ENCODE measurements around the gene TYROBP. TPM values are rescaled to one million over a fixed set of nuclear protein-coding genes. Genes with fewer than 3 reads are reported as not detected.
"Not testable (repeated sequence)": the region's sequence is repeated elsewhere in the genome, so short reads cannot be mapped to it uniquely, and the experiment has no call there.

The TYROBP gene
- total RNA-seq, 1 donor from 2014 or later, result 31.5 TPM

DNA sequence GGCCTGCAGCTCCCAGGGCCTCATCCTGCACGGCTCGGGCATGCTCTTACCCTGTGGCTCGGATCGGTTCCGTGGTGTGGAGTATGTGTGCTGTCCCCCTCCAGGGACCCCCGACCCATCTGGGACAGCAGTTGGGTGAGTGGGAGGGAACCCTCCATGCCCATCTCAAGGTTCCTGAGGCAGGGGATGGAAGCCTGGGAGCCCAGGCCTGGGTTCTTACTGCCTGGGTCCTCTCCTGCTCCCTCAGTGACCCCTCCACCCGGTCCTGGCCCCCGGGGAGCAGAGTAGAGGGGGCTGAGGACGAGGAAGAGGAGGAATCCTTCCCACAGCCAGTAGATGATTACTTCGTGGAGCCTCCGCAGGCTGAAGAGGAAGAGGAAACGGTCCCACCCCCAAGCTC is 36.5 kb downstream of the TYROBP start:
- TF ChIP-seq, protein P1, sequence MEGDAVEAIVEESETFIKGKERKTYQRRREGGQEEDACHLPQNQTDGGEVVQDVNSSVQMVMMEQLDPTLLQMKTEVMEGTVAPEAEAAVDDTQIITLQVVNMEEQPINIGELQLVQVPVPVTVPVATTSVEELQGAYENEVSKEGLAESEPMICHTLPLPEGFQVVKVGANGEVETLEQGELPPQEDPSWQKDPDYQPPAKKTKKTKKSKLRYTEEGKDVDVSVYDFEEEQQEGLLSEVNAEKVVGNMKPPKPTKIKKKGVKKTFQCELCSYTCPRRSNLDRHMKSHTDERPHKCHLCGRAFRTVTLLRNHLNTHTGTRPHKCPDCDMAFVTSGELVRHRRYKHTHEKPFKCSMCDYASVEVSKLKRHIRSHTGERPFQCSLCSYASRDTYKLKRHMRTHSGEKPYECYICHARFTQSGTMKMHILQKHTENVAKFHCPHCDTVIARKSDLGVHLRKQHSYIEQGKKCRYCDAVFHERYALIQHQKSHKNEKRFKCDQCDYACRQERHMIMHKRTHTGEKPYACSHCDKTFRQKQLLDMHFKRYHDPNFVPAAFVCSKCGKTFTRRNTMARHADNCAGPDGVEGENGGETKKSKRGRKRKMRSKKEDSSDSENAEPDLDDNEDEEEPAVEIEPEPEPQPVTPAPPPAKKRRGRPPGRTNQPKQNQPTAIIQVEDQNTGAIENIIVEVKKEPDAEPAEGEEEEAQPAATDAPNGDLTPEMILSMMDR (IDR thresholded peaks at IDR 0.05), result no peak
- Histone ChIP-seq H3K9me3 (no peaks in the 10 kb centered on the region), H3K36me3 (peaks cover 0 to 6% of the 10 kb centered on the region in 2 donors), H3K4me1 (peaks cover 14 to 18% of the 10 kb centered on the region in 2 donors), H3K27ac (no peak overlapping the region), H3K27me3 (no peaks in the 10 kb centered on the region), H3K4me3 (no peak overlapping the region)
- DNase-seq (ENCODE audit: low spot score in 2 of 2), result no peak
- intact Hi-C loops (cut with DNase I), result no loop called here

DNA sequence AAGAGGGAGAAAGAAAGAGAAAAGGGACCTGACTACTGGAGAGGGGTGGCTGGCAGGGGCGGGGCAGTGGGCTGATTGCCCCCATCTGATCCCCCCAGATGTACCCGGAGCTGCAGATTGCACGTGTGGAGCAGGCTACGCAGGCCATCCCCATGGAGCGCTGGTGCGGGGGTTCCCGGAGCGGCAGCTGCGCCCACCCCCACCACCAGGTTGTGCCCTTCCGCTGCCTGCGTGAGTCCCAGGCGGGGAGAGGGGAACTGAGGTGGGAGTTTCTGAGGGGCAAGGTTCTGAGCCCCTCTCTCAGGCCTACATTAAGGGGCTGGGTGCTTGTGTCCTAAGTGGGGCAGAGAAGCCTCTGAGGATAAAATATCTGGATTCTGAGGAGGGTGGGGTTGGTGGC is 37.3 kb downstream of the TYROBP start:
- H3K36me3 ChIP-seq, result no peaks in the 10 kb centered on the region
- intact Hi-C loops (cut with DNase I), result no loop called here
- no peak overlapping the region for H3K27ac ChIP-seq
- peaks cover 14 to 18% of the 10 kb centered on the region in 2 donors for H3K4me1 ChIP-seq
- TF ChIP-seq, protein P1 (IDR thresholded peaks at IDR 0.05), result no peak
- DNase-seq (ENCODE audit: low spot score in 2 of 2), result no peak
- no peaks in the 10 kb centered on the region for H3K27me3 ChIP-seq
- H3K4me3 ChIP-seq, result no peak overlapping the region
- no peaks in the 10 kb centered on the region for H3K9me3 ChIP-seq

DNA sequence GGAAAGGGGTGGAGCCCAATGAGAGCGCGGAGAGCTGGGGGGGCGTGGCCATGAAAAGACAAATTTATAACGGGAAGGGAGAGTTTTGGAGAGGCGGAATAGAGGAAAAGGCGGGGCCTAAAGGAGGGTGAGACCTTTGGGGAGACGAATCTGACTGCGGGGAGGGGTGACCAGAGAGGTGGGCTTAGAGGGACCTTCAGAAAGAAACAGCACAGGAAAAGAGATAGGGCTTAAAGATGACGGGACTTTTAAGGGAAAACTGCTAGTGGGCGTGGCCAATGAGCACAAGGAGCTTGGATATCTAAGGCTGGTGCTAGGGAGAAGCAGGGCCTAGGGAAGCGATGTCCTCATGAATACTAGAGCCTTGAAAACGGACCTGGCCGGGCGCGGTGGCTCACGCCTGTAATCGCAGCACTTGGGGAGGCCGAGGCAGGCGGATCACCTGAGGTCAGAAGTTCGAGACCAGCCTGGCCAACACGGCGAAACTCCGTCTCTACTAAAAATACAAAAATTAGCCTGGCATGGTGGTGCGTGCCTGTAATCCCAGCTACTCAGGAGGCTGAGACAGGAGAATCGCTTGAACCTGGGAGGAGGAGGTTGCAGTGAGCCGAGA is 37.9 kb downstream of the TYROBP start:
- DNase-seq (ENCODE audit: low spot score in 2 of 2); H3K9me3 ChIP-seq; H3K27me3 ChIP-seq; intact Hi-C loops (cut with DNase I); H3K36me3 ChIP-seq; H3K27ac ChIP-seq: not testable (repeated sequence)
- peaks cover 14 to 18% of the 10 kb centered on the region in 2 donors for H3K4me1 ChIP-seq
- peak overlapping the region in 1 of 2 donors; percentile 71 for H3K4me3 ChIP-seq

DNA sequence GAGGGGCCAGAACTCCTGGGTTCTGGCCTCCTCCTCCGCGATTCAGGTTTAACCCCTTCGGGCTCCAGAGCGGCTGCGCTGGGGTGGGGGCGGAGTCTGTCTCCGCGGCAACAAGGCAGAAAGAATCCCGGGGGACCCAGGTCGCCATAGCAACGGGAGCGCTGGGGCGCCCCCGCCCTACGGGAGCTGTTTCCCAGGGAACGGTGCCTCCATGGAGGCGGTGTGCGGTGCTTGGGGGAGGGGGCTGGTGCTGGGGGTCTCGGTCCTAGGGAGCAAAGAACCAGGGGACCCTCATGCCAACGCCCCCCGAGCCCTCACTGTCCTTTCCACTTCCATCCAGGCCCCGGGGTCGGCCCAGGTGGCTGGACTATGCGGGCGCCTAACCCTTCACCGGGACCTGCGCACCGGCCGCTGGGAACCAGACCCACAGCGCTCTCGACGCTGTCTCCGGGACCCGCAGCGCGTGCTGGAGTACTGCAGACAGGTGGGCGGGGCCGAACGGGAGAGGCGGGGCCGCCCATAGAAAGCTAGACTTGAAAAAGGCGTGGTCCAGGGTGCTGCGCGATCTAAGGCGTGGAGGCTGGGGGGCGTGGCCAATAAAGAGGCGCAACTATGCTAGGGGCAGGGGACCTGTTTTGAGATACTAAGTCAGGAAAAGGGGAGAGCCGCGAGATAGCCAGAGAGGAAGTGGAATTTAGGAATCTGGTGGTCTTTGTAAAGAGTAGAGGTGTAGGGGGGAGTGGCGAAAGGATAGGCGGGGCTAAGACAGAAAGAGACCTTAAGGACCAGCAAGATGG is 38.6 kb downstream of the TYROBP start:
- H3K36me3 ChIP-seq, result no peaks in the 10 kb centered on the region
- H3K4me1 ChIP-seq, result peaks cover 14 to 18% of the 10 kb centered on the region in 2 donors
- TF ChIP-seq, protein P1 (IDR thresholded peaks at IDR 0.05), result no peak
- DNase-seq (ENCODE audit: low spot score in 2 of 2), result peak; percentile 17 to 79
- H3K4me3 ChIP-seq, result peak overlapping the region; percentile 60 to 71
- H3K27ac ChIP-seq, result no peak overlapping the region
- H3K27me3 ChIP-seq, result no peaks in the 10 kb centered on the region
- H3K9me3 ChIP-seq, result no peaks in the 10 kb centered on the region
- intact Hi-C loops (cut with DNase I), result loop anchor here (5.0 kb wide), 1 partner anchor 112 kb away; the partner anchor contains the start of genes HSPB6 and PROSER3

DNA sequence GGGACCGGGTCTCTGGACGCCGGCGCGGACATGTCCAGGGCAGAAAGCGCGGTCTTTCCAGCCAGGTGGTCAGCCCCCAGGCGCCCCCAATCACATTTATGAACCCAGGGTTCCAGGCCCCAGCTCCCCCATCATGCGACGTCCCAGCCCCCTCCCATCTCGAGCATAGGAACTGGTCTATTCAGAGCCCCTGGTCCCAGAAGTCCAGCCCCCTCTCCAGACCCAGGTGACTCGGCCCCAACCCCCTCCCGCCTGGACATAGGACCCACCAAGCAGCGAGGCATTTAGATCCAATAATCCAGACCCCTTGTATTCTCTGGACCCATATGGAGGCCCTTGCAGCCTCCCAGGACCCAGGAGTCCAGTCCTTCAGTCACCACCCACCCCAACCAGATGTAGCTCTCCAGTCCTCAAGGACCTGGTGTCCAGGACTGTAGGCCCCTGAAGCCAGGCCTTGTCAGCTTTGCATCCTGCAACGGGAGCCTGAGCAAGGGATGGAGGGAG is 39.2 kb downstream of the TYROBP start:
- no peaks in the 10 kb centered on the region for H3K36me3 ChIP-seq
- intact Hi-C loops (cut with DNase I), result loop anchor here (5.0 kb wide), 1 partner anchor 112 kb away; the partner anchor contains the start of genes HSPB6 and PROSER3
- peaks cover 14 to 18% of the 10 kb centered on the region in 2 donors for H3K4me1 ChIP-seq
- no peak for DNase-seq (ENCODE audit: low spot score in 2 of 2)
- no peak overlapping the region for H3K27ac ChIP-seq
- peak overlapping the region; percentile 60 to 71 for H3K4me3 ChIP-seq
- H3K9me3 ChIP-seq, result no peaks in the 10 kb centered on the region
- TF ChIP-seq, protein P1 (IDR thresholded peaks at IDR 0.05), result no peak
- no peaks in the 10 kb centered on the region for H3K27me3 ChIP-seq
